GM12891 (cell line): ENCODE results near the gene CEBPB.

Experiments used
- POLR2A ChIP-seq: IDR thresholded peaks from 2 replicates; pipeline ENCODE4 v1.6.1; 2011; ENCODE audit warnings: low read depth, low read length, control low read depth
- POLR2AphosphoS5 ChIP-seq: IDR thresholded peaks from 2 replicates; pipeline ENCODE4 v1.6.1; 2011; ENCODE audit warnings: low read depth, low read length, control low read depth
- SPI1 ChIP-seq: IDR thresholded peaks from 2 replicates; pipeline ENCODE4 v1.6.1; 2011; ENCODE audit warnings: low read depth, low read length, control low read depth

GRCh38 chr20:50224052-50224451 lies 33.4 kb downstream of the CEBPB start:
- TF ChIP-seq POLR2AphosphoS5 (no peak), POLR2A (no peak), SPI1 (no peak)
